HepG2 (cell line): ENCODE data around the gene DYNC2LI1. TPM values are rescaled to one million over a fixed set of nuclear protein-coding genes. Genes with fewer than 3 reads are reported as not detected.

ENCODE experiments used
- ATAC-seq: fragments of 200-7000 bp; cut with Tn5 transposase; 3 replicates; pipeline ENCODE4 v1.9.1; 2020; ENCODE audit warnings: mild to moderate bottlenecking, moderate library complexity
- BruUV-seq: library from RNA; stranded (reverse); fragments of 400-500 nt; replicated peaks from 2 replicates; lab custom pipeline; 2021; lab: Mats Ljungman, UMichigan
- CTCF ChIA-PET: fragments of 300-600 bp; formaldehyde crosslinking; extraction: SDS; loops from one replicate; lab custom pipeline; 2021; ENCODE audit warnings: low total read pairs, inconsistent platforms, low intra/inter-chr PET ratio; lab: Yijun Ruan, JAX
- POLR2A ChIA-PET: fragments of 350-600 bp; sonication (Branson Sonifier 250); formaldehyde crosslinking; loops from one replicate; lab custom pipeline; 2020; ENCODE audit warnings: antibody characterized with exemption, inconsistent platforms; lab: Yijun Ruan, JAX
- DNase-seq: peaks from one replicate; pipeline ENCODE4 v3.0.0-alpha.2; 2015; ENCODE audit warnings: low spot score
- FAIRE-seq: peaks from 3 replicates; lab custom pipeline; 2011; peaks lifted over from hg19 to GRCh38; lab: Jason Lieb, UNC
- H2AFZ ChIP-seq: one replicate; pipeline ENCODE4 v1.6.1; 2011; ENCODE audit warnings: low read length, inconsistent platforms
- H3K27ac ChIP-seq: fragments of 300-600 bp; 3 replicates; pipeline ENCODE4 v1.8.0; 2011; ENCODE audit warnings: mixed run types, mild to moderate bottlenecking, mixed read lengths, low read length, inconsistent platforms; ENCODE audit not compliant: insufficient read depth; ENCODE audit errors: extremely low read length
- H3K27me3 ChIP-seq, 2 experiments: fragments of 200-600 bp in 1 of 2; 2 replicates in 1 of 2; 3 replicates in 1 of 2; pipeline versions ENCODE4 v1.6.0 to v1.8.0; 2011; ENCODE audit warnings: low read length in 2 of 2, mild to moderate bottlenecking in 2 of 2, moderate library complexity in 2 of 2, inconsistent platforms in 1 of 2; ENCODE audit not compliant: insufficient read depth in 2 of 2, control insufficient read depth in 1 of 2
- H3K36me3 ChIP-seq, 2 experiments: fragments of 200-600 bp in 1 of 2; replicated peaks in 1 of 2; 2 replicates in 1 of 2; 3 replicates in 1 of 2; pipeline versions ENCODE4 v1.5.1 to v1.8.0; 2011; ENCODE audit warnings: low read length in 2 of 2, inconsistent platforms in 1 of 2; ENCODE audit not compliant: insufficient read depth in 2 of 2, control insufficient read depth in 1 of 2
- H3K4me1 ChIP-seq: 2 replicates; pipeline ENCODE4 v1.5.1; 2012; ENCODE audit warnings: low read length, inconsistent platforms; ENCODE audit not compliant: insufficient read depth
- H3K4me2 ChIP-seq: 2 replicates; pipeline ENCODE4 v1.6.0; 2011; ENCODE audit warnings: low read depth, low read length, inconsistent platforms
- H3K4me3 ChIP-seq, 3 experiments: fragments of 200-600 bp in 1 of 3; sonication (generic), shearing (Covaris generic) in 1 of 3; replicated peaks in 1 of 3; 2 replicates each; pipeline ENCODE4 v1.5.1; 2011 to 2016; ENCODE audit warnings: low read length in 3 of 3, inconsistent platforms in 2 of 3, low read depth in 2 of 3, mild to moderate bottlenecking in 2 of 3, control low read depth in 1 of 3, mixed read lengths in 1 of 3; ENCODE audit not compliant: insufficient read depth in 1 of 3
- H3K79me2 ChIP-seq: one replicate; pipeline ENCODE4 v1.6.1; 2011; ENCODE audit warnings: low read length, inconsistent platforms; ENCODE audit not compliant: insufficient read depth
- H3K9ac ChIP-seq: 2 replicates; pipeline ENCODE4 v1.6.0; 2011; ENCODE audit warnings: mild to moderate bottlenecking, low read depth, low read length, inconsistent platforms; ENCODE audit not compliant: insufficient read depth
- H3K9me3 ChIP-seq: 2 replicates; pipeline ENCODE4 v1.5.1; 2012; ENCODE audit warnings: mild to moderate bottlenecking, low read length
- H4K20me1 ChIP-seq: 2 replicates; pipeline ENCODE4 v1.6.0; 2011; ENCODE audit warnings: inconsistent platforms, mild to moderate bottlenecking, low read length, moderate library complexity; ENCODE audit not compliant: insufficient read depth
- ELK4 ChIP-seq: sonication (generic); formaldehyde crosslinking; IDR thresholded peaks from 2 replicates; pipeline ENCODE4 v1.9.0; 2021; ENCODE audit warnings: missing genetic modification reagents, borderline replicate concordance
- ZNF343 ChIP-seq: sonication (generic); formaldehyde crosslinking; IDR thresholded peaks from 2 replicates; pipeline ENCODE4 v1.4.0; 2020; ENCODE audit warnings: mild to moderate bottlenecking, missing genetic modification reagents
- ZNF383 ChIP-seq: sonication (generic); formaldehyde crosslinking; IDR thresholded peaks from 2 replicates; pipeline ENCODE4 v1.4.0; 2020; ENCODE audit warnings: missing genetic modification reagents, mild to moderate bottlenecking, borderline replicate concordance
- ZNF431 ChIP-seq: sonication (generic); formaldehyde crosslinking; IDR thresholded peaks from 2 replicates; pipeline ENCODE4 v1.9.0; 2022; ENCODE audit warnings: missing genetic modification reagents, low read depth, mild to moderate bottlenecking, borderline replicate concordance
- ZNF629 ChIP-seq: sonication (generic); formaldehyde crosslinking; conservative IDR thresholded peaks from 2 replicates; pipeline ENCODE4 v1.5.0; 2020; ENCODE audit warnings: missing genetic modification reagents
- ZNF773 ChIP-seq: sonication (generic); formaldehyde crosslinking; IDR thresholded peaks from 2 replicates; pipeline ENCODE4 v1.4.0; 2020; ENCODE audit warnings: missing genetic modification reagents, borderline replicate concordance
- ZNF780A ChIP-seq: sonication (generic); formaldehyde crosslinking; IDR thresholded peaks from 2 replicates; pipeline ENCODE4 v1.8.0; 2022; ENCODE audit warnings: mild to moderate bottlenecking, missing genetic modification reagents, moderate library complexity
- WGBS: methylation state at CpG from one replicate; pipeline ENCODE4 v1.1.6; 2017; ENCODE audit warnings: low lambda C conversion rate; 5-methylcytosine and 5-hydroxymethylcytosine counted together
- in situ Hi-C: cut with HindIII; loops from 2 replicates; pipeline ENCODE4 v1.10.0; 2017; ENCODE audit warnings: low pct_unique_long_range_greater_than_20kb; ENCODE audit not compliant: extremely low pct_ligation_motif_present
- intact Hi-C: fragments of 100-400 bp; cut with micrococcal nuclease; formaldehyde crosslinking; loops from one replicate; pipeline ENCODE4 v1.10.0; 2022; ENCODE audit not compliant: unreplicated experiment
- polyA plus RNA-seq, 8 experiments: library from polyadenylated mRNA; depleted of rRNA in 3 of 8; stranded (reverse) in 7 of 8; unstranded in 1 of 8; fragments of >200 nt; fragmentation: Illumina TruSeq in 4 of 8; extraction: Trizol in 4 of 8; gene quantifications; 2 replicates each; pipeline versions ENCODE4 v1.2.1 to v1.2.3, GENCODE V29; 2011 to 2016; ENCODE audit warnings: low read depth in 4 of 8, missing spikeins in 1 of 8, mixed read lengths in 1 of 8; ENCODE audit not compliant: insufficient read depth in 1 of 8
- total RNA-seq, 5 experiments: library from RNA; depleted of rRNA; stranded (reverse); fragments of >200 nt; fragmentation: Illumina TruSeq; extraction: Trizol; gene quantifications; 2 replicates each; pipeline ENCODE4 v1.2.3, GENCODE V29; 2016; ENCODE audit warnings: low read depth in 1 of 5

The DYNC2LI1 gene
- total and polyA plus RNA-seq, 2 of the 13 experiments (the other 11 are each of a cell fraction or from before 2014, with no cell fraction given) = 16.9 to 23.2 TPM

GRCh38 chr2:43824512-43824911 lies 50.7 kb downstream of the DYNC2LI1 start:
- no peaks in the 10 kb centered on the region for H4K20me1 ChIP-seq
- BruUV-seq = no TSS peak
- ATAC-seq = no peak
- H3K4me2 ChIP-seq = no peak overlapping the region
- no peak for FAIRE-seq
- no peaks in the 10 kb centered on the region for H3K79me2 ChIP-seq
- peaks cover 11% of the 10 kb centered on the region; the same call in 1 of the 2 replicates for H3K4me1 ChIP-seq
- peaks cover 26 to 71% of the 10 kb centered on the region in 2 experiments for H3K36me3 ChIP-seq
- no peak overlapping the region for H3K9ac ChIP-seq
- no peak for DNase-seq
- no peak overlapping the region for H3K4me3 ChIP-seq
- no peak overlapping the region for H3K27ac ChIP-seq
- 96% methylated on average over 2 of the region's 2 CpGs for WGBS
- intact Hi-C loops (no loop called here), in situ Hi-C loops (no loop called here)
- ChIA-PET CTCF (no interaction called here), POLR2A (interaction anchor here (1.0 to 2.1 kb wide), 3 partner anchors 12 to 18 kb away, joined by 3 to 7 read pairs (median 3); partner anchors contain the start of genes ABCG5 and ABCG8)
- no peaks in the 10 kb centered on the region for H3K27me3 ChIP-seq
- no peak overlapping the region for H2AFZ ChIP-seq
- no peaks in the 10 kb centered on the region for H3K9me3 ChIP-seq
- no peak for TF ChIP-seq ZNF343 (CRISPR knock-in tag)
- no peak for TF ChIP-seq ZNF383
- TF ChIP-seq ZNF773 = no peak
- TF ChIP-seq ZNF431 (CRISPR knock-in tag) = no peak
- TF ChIP-seq ZNF780A = no peak
- TF ChIP-seq ZNF629 (CRISPR knock-in tag) = no peak
- no peak for TF ChIP-seq ELK4 (CRISPR knock-in tag)
- TF ChIP-seq, all 625 proteins: peak for 0
